ENCODE results near the gene PAXIP1.

PAXIP1 gene

GRCh38 chr7:154913638-154914307 is 89.2 kb downstream of the PAXIP1 start:
- H3K4me1 ChIP-seq (ENCODE audit: control insufficient read depth, insufficient read depth, low read length), result peaks cover 3% of the 10 kb centered on the region; the same call in 1 of the 2 replicates
- WGBS (ENCODE audit: insufficient coverage, insufficient read length), result no CpG with 5 or more reads among the region's 43 CpGs
- H3K27ac ChIP-seq (ENCODE audit: low read length), result no peak overlapping the region
- H3K4me3 ChIP-seq (ENCODE audit: low read length), result no peak overlapping the region
- DNase-seq (ENCODE audit: low read depth, low spot score), result peak; percentile 73
- H3K27me3 ChIP-seq (ENCODE audit: control insufficient read depth, insufficient read depth, low read length), result no peaks in the 10 kb centered on the region; the same call in 1 of the 2 replicates
- H3K36me3 ChIP-seq (ENCODE audit: control insufficient read depth, insufficient read depth, low read length), result no peaks in the 10 kb centered on the region
- no peaks in the 10 kb centered on the region for H3K9me3 ChIP-seq (ENCODE audit: control insufficient read depth, insufficient read depth, low read length)

- no peak for DNase-seq (ENCODE audit: low read depth, low spot score)
- H3K4me1 ChIP-seq (ENCODE audit: control insufficient read depth, insufficient read depth, low read length), result peaks cover 3% of the 10 kb centered on the region; the same call in 1 of the 2 replicates
- H3K36me3 ChIP-seq (ENCODE audit: control insufficient read depth, insufficient read depth, low read length), result no peaks in the 10 kb centered on the region
- H3K4me3 ChIP-seq (ENCODE audit: low read length), result no peak overlapping the region
- no CpG with 5 or more reads among the region's 22 CpGs for WGBS (ENCODE audit: insufficient coverage, insufficient read length)
- no peaks in the 10 kb centered on the region for H3K9me3 ChIP-seq (ENCODE audit: control insufficient read depth, insufficient read depth, low read length)
- H3K27me3 ChIP-seq (ENCODE audit: control insufficient read depth, insufficient read depth, low read length), result no peaks in the 10 kb centered on the region; the same call in 1 of the 2 replicates
- H3K27ac ChIP-seq (ENCODE audit: low read length), result no peak overlapping the region
Observed at GRCh38 chr7:154912871-154913637, 89.9 kb downstream of the PAXIP1 start.

DNA sequence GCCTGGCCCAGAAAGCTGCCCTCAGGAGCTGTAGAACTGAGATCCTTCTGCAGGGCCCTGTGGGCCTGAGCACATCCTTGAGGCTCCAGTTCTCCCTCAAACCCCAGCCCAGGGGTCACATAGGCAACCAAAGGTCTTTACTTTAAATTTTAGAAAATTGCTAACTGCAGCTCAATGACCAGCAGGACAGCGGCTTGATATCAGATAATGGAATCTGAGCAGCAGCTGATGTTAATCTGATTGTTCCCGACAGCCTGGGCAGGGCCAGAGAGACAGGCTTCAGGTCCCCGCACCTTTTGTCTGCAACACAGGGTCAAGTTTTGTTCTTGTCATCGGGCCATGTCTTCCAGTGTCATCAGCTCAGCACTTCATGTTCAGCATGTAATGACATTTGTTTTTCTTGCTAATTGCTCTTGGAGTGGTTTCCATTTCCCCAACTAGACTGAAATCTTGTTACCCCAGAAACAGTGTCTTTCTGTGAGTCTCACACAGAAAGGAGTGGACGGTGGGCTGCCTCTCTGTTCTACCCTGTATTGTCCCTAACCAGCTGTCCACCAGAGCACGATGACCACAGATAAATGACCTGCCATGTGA is 91.0 kb downstream of the PAXIP1 start:
- Histone ChIP-seq H3K36me3 (ENCODE audit: control insufficient read depth, insufficient read depth, low read length) (no peaks in the 10 kb centered on the region), H3K9me3 (ENCODE audit: control insufficient read depth, insufficient read depth, low read length) (peaks cover 2% of the 10 kb centered on the region; the same call in 1 of the 2 replicates), H3K27me3 (ENCODE audit: control insufficient read depth, insufficient read depth, low read length) (no peaks in the 10 kb centered on the region; the same call in 1 of the 2 replicates), H3K4me1 (ENCODE audit: control insufficient read depth, insufficient read depth, low read length) (peaks cover 3% of the 10 kb centered on the region; the same call in 1 of the 2 replicates), H3K4me3 (ENCODE audit: low read length) (no peak overlapping the region), H3K27ac (ENCODE audit: low read length) (no peak overlapping the region)
- no CpG with 5 or more reads among the region's 6 CpGs for WGBS (ENCODE audit: insufficient coverage, insufficient read length)
- DNase-seq (ENCODE audit: low read depth, low spot score), result no peak

DNA sequence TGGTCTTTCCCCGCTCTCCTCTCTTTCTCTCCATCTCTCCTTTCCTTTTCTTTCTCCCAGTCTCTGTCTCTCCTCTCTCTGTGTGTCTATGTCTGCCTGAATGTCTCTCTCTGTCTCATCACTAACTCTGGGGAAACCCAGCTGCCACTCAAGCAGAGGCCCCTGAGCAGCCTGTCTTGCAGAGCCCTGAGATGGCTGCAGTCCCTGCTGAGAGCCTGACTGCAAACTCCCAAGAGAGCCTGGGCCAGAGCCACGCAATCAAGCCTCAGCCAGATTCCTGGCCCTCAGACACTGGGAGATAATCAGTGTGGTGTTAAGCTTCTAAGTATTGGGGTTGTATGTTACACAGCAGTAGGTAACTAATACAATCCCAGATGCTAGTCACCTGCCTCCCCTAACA is 91.5 kb downstream of the PAXIP1 start:
- Histone ChIP-seq H3K27me3 (ENCODE audit: control insufficient read depth, insufficient read depth, low read length) (no peaks in the 10 kb centered on the region; the same call in 1 of the 2 replicates), H3K4me3 (ENCODE audit: low read length) (no peak overlapping the region), H3K9me3 (ENCODE audit: control insufficient read depth, insufficient read depth, low read length) (peaks cover 2% of the 10 kb centered on the region; the same call in 1 of the 2 replicates), H3K4me1 (ENCODE audit: control insufficient read depth, insufficient read depth, low read length) (peaks cover 3% of the 10 kb centered on the region; the same call in 1 of the 2 replicates), H3K27ac (ENCODE audit: low read length) (no peak overlapping the region), H3K36me3 (ENCODE audit: control insufficient read depth, insufficient read depth, low read length) (no peaks in the 10 kb centered on the region)
- no peak for DNase-seq (ENCODE audit: low read depth, low spot score)
- no CpG with 5 or more reads among the region's 2 CpGs for WGBS (ENCODE audit: insufficient coverage, insufficient read length)

GRCh38 chr7:154910977-154911376 is 91.9 kb downstream of the PAXIP1 start:
- no peak overlapping the region for H3K4me3 ChIP-seq (ENCODE audit: low read length)
- DNase-seq (ENCODE audit: low read depth, low spot score), result no peak
- no peak overlapping the region for H3K27ac ChIP-seq (ENCODE audit: low read length)
- H3K27me3 ChIP-seq (ENCODE audit: control insufficient read depth, insufficient read depth, low read length), result no peaks in the 10 kb centered on the region; the same call in 1 of the 2 replicates
- H3K36me3 ChIP-seq (ENCODE audit: control insufficient read depth, insufficient read depth, low read length), result no peaks in the 10 kb centered on the region
- H3K4me1 ChIP-seq (ENCODE audit: control insufficient read depth, insufficient read depth, low read length), result peaks cover 3% of the 10 kb centered on the region; the same call in 1 of the 2 replicates
- H3K9me3 ChIP-seq (ENCODE audit: control insufficient read depth, insufficient read depth, low read length), result peaks cover 2% of the 10 kb centered on the region; the same call in 1 of the 2 replicates
- WGBS (ENCODE audit: insufficient coverage, insufficient read length), result no CpG with 5 or more reads among the region's 4 CpGs

DNA sequence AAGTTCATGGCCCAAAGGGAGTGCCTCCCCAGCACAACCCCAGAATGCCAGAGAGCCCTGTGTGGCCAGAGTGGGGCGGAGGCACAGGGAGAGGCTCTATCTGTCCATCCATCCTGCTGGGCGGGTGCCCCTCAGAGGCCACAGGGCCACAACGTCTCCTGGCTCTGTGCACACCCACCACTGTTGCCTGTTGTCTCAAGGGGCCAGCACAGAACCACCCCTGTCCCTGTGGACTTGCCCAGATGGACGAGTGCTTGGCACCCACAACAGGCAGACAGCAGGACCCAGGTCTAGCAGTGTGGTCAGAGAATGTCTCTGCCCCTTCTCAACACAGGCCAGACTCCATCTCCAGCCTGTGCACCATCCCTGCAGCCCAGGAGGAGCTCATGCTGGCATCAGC is 92.8 kb downstream of the PAXIP1 start:
- H3K27me3 ChIP-seq (ENCODE audit: control insufficient read depth, insufficient read depth, low read length), result no peaks in the 10 kb centered on the region; the same call in 1 of the 2 replicates
- no peak for DNase-seq (ENCODE audit: low read depth, low spot score)
- H3K9me3 ChIP-seq (ENCODE audit: control insufficient read depth, insufficient read depth, low read length), result peaks cover 2% of the 10 kb centered on the region; the same call in 1 of the 2 replicates
- no peaks in the 10 kb centered on the region for H3K36me3 ChIP-seq (ENCODE audit: control insufficient read depth, insufficient read depth, low read length)
- H3K4me1 ChIP-seq (ENCODE audit: control insufficient read depth, insufficient read depth, low read length), result peaks cover 3% of the 10 kb centered on the region; the same call in 1 of the 2 replicates
- WGBS (ENCODE audit: insufficient coverage, insufficient read length), result no CpG with 5 or more reads among the region's 4 CpGs
- H3K4me3 ChIP-seq (ENCODE audit: low read length), result no peak overlapping the region
- no peak overlapping the region for H3K27ac ChIP-seq (ENCODE audit: low read length)

DNA sequence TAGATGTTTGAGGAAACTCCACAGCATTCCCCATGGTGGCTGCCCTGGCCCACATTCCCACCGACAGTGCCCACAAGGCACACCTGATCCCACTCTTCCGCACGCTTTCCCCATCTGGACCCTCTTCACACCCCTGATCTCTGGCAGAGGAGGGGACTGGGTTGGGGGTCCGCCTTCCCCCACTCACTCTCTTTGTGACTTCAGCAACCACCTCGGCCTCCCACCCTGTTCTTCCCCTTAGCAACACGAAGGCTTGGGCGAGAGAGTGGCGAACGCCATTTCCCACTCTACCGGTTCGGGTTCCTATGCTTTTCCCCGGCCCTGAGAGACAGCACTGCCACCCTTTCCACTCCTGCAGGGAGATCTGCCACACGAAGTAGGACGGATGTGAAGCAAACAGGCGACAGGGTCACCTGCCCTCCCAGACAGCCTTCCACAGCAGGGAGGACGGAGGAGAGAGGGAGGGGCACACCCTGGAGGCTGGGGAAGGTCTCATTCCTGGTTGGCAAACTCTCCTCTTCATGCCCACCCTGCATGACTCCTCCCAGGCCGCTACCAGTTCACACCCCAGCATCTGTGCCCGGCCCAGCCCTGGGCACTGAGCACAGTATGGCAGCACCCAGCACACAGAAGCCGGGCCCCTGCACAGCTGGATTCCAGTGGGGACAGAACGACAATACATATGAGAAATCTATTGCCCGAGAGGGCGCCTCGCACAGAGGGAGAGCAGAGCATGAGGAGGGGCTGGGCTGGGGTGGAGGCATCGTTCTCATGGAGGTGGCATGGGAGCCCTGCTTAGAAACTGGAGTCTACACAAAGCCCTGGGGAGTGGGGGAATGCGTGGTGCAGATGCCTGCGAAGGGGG is 93.5 kb downstream of the PAXIP1 start:
- Histone ChIP-seq H3K4me3 (ENCODE audit: low read length) (no peak overlapping the region), H3K36me3 (ENCODE audit: control insufficient read depth, insufficient read depth, low read length) (no peaks in the 10 kb centered on the region), H3K4me1 (ENCODE audit: control insufficient read depth, insufficient read depth, low read length) (peaks cover 2% of the 10 kb centered on the region; the same call in 1 of the 2 replicates), H3K27ac (ENCODE audit: low read length) (no peak overlapping the region), H3K9me3 (ENCODE audit: control insufficient read depth, insufficient read depth, low read length) (peaks cover 2% of the 10 kb centered on the region; the same call in 1 of the 2 replicates), H3K27me3 (ENCODE audit: control insufficient read depth, insufficient read depth, low read length) (no peaks in the 10 kb centered on the region)
- no peak for DNase-seq (ENCODE audit: low read depth, low spot score)
- no CpG with 5 or more reads among the region's 26 CpGs for WGBS (ENCODE audit: insufficient coverage, insufficient read length)

DNA sequence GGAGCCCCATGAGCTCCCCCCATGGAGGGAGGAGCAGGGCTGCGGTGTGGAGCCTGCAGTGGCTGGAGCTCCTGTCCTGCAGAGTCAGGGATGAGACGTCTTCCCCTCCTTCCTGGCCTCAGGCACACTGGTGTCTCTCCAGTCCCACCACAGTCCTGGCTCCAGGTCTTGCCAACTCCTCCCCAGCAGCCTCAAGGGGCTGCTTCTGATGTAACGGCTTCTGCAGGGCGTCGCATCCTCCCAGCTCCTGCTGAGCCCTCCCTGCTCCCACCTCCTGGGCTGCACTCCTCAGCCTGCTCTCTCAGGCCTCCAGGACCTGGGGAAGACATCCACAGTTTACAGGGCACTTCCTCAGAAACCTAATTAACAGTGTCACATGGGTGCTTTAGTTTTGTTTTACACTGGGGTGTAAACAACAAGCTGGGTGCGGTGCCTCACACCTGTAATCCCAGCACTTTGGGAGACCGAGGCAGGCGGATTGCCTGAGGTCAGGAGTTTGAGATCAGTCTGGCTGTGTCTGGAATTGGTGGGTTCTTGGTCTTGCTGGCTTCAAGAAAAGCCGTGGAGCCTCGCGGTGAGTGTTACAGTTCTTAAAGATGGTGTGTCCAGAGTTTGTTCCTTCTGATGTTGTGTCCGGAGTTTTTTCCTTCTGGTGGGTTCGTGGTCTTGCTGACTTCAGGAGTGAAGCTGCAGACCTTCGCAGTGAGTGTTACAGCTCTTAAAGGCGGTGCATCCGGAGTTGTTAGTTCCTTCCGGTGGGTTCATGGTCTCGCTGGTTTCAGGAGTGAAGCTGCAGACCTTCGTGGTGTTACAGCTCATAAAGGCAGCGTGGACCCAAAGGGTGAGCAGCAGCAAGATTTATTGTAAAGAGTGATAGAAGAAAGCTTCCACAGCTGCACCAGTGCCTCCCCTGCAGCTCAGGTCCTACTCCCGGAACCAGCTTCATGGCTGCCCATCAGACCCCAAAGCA is 95.0 kb downstream of the PAXIP1 start:
- Histone ChIP-seq H3K27me3 (ENCODE audit: control insufficient read depth, insufficient read depth, low read length) (no peaks in the 10 kb centered on the region), H3K9me3 (ENCODE audit: control insufficient read depth, insufficient read depth, low read length) (peaks cover 2% of the 10 kb centered on the region; the same call in 1 of the 2 replicates), H3K36me3 (ENCODE audit: control insufficient read depth, insufficient read depth, low read length) (no peaks in the 10 kb centered on the region), H3K27ac (ENCODE audit: low read length) (no peak overlapping the region), H3K4me3 (ENCODE audit: low read length) (no peak overlapping the region), H3K4me1 (ENCODE audit: control insufficient read depth, insufficient read depth, low read length) (no peaks in the 10 kb centered on the region)
- DNase-seq (ENCODE audit: low read depth, low spot score), result no peak
- no CpG with 5 or more reads among the region's 21 CpGs for WGBS (ENCODE audit: insufficient coverage, insufficient read length)

- H3K4me1 ChIP-seq (ENCODE audit: control insufficient read depth, insufficient read depth, low read length), result no peaks in the 10 kb centered on the region
- H3K27me3 ChIP-seq (ENCODE audit: control insufficient read depth, insufficient read depth, low read length), result no peaks in the 10 kb centered on the region
- H3K36me3 ChIP-seq (ENCODE audit: control insufficient read depth, insufficient read depth, low read length), result no peaks in the 10 kb centered on the region
- H3K9me3 ChIP-seq (ENCODE audit: control insufficient read depth, insufficient read depth, low read length), result peaks cover 2% of the 10 kb centered on the region; the same call in 1 of the 2 replicates
- DNase-seq (ENCODE audit: low read depth, low spot score), result no peak
- no peak overlapping the region for H3K27ac ChIP-seq (ENCODE audit: low read length)
- no CpG with 5 or more reads among the region's 41 CpGs for WGBS (ENCODE audit: insufficient coverage, insufficient read length)
- H3K4me3 ChIP-seq (ENCODE audit: low read length), result no peak overlapping the region
Observed at GRCh38 chr7:154906736-154907355, 96.1 kb downstream of the PAXIP1 start.
